OCI-LY7 (cell line): ENCODE results near the gene UNC50.
A peak's percentile ranks its signal among the peaks of the same experiment; 100 is the strongest.

Source experiments
- CTCF ChIP-seq: fragments of 200-600 bp; sonication (generic); conservative IDR thresholded peaks from 2 replicates; pipeline ENCODE4 v1.5.1; 2014; ENCODE audit warnings: mild to moderate bottlenecking, antibody characterized with exemption, low read length, moderate library complexity, mixed read lengths
- EZH2phosphoT487 ChIP-seq: fragments of 200-600 bp; sonication (generic); IDR thresholded peaks from 2 replicates; pipeline ENCODE4 v1.6.1; 2018; ENCODE audit warnings: low read depth, borderline replicate concordance, mild to moderate bottlenecking, mixed run types, antibody characterized with exemption, low read length, moderate library complexity, mixed read lengths

GRCh38 chr2:98634406-98635092, 26.2 kb downstream of the UNC50 start:
- TF ChIP-seq CTCF, result peak; percentile 71
- no peak for TF ChIP-seq EZH2phosphoT487
